Measurements from ENCODE around the gene SCN3A. TPM values are rescaled to one million over a fixed set of nuclear protein-coding genes. Genes with fewer than 3 reads are reported as not detected.

Gene SCN3A
- total and polyA plus RNA-seq, 10 of the 15 experiments (the other 5 are each of a cell fraction or from before 2014, with no cell fraction given) = 0.04 to 0.34 (median 0.06) TPM; not detected in 3

DNA sequence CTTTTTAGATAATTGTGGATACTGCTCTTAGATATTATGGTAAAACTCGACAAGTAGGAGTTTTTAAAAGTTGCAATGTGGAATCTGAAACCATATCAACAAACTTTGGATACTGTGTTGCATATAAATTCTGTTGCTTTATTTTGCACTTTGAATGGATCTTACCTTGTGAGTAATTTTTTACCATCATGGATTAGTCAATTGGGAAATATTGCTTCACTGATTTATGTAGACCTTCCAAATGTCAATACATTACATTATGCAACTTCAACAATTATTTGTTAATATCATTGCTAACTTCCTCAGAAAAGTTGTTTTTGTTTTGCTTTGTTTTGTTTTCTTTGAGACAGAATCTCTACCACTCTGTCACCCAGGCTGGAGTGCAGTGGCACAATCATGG lies 146.5 kb downstream of the SCN3A start:
- WGBS (ENCODE audit: insufficient coverage, insufficient replicate concordance, low lambda C conversion rate, missing lambda C conversion rate) = 4% methylated on average over 1 of the region's 1 CpG
- BruUV-seq (replicated peaks) = no TSS peak
- in situ Hi-C loops (cut with MboI) (no loop called here), intact Hi-C loops (cut with micrococcal nuclease; ENCODE audit: unreplicated experiment) (no loop called here)
- ChIA-PET SMC1A (ENCODE audit: uncharacterized antibody, unreplicated experiment) (no interaction called here), CTCF (no interaction called here), RAD21 (ENCODE audit: unreplicated experiment) (no interaction called here), POLR2A (no interaction called here)
- Histone ChIP-seq H3K27me3 (replicated peaks in 1 of 2; ENCODE audit: control insufficient read depth in 2 of 2, insufficient read depth in 2 of 2, low read length in 1 of 2) (no peaks in the 10 kb centered on the region), H3K9ac (ENCODE audit: control insufficient read depth, insufficient read depth, low read length) (no peak overlapping the region), H3K27ac (ENCODE audit: control insufficient read depth, insufficient read depth) (no peak overlapping the region), H2AFZ (ENCODE audit: control insufficient read depth, low read depth, low read length) (no peak overlapping the region), H3K4me1 (ENCODE audit: control insufficient read depth, insufficient read depth, low read length) (no peaks in the 10 kb centered on the region), H3K4me3 (no peak overlapping the region), H4K20me1 (ENCODE audit: control insufficient read depth, insufficient read depth) (no peaks in the 10 kb centered on the region), H3K36me3 (ENCODE audit: control insufficient read depth in 2 of 2, insufficient read depth in 2 of 2, low read length in 1 of 2) (no peaks in the 10 kb centered on the region), H3K9me3 (replicated peaks; ENCODE audit: control insufficient read depth, insufficient read depth, low read length) (no peaks in the 10 kb centered on the region), H3K4me2 (ENCODE audit: control insufficient read depth, insufficient read depth) (no peak overlapping the region), H3K79me2 (ENCODE audit: control insufficient read depth, insufficient read depth, low read length) (no peaks in the 10 kb centered on the region)
- ATAC-seq = no peak
- no peak for DNase-seq (ENCODE audit: low read depth, low spot score)
- FAIRE-seq = no peak
- TF ChIP-seq, protein P1, sequence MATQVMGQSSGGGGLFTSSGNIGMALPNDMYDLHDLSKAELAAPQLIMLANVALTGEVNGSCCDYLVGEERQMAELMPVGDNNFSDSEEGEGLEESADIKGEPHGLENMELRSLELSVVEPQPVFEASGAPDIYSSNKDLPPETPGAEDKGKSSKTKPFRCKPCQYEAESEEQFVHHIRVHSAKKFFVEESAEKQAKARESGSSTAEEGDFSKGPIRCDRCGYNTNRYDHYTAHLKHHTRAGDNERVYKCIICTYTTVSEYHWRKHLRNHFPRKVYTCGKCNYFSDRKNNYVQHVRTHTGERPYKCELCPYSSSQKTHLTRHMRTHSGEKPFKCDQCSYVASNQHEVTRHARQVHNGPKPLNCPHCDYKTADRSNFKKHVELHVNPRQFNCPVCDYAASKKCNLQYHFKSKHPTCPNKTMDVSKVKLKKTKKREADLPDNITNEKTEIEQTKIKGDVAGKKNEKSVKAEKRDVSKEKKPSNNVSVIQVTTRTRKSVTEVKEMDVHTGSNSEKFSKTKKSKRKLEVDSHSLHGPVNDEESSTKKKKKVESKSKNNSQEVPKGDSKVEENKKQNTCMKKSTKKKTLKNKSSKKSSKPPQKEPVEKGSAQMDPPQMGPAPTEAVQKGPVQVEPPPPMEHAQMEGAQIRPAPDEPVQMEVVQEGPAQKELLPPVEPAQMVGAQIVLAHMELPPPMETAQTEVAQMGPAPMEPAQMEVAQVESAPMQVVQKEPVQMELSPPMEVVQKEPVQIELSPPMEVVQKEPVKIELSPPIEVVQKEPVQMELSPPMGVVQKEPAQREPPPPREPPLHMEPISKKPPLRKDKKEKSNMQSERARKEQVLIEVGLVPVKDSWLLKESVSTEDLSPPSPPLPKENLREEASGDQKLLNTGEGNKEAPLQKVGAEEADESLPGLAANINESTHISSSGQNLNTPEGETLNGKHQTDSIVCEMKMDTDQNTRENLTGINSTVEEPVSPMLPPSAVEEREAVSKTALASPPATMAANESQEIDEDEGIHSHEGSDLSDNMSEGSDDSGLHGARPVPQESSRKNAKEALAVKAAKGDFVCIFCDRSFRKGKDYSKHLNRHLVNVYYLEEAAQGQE (IDR thresholded peaks at IDR 0.05; ENCODE audit: low read depth, low read length) = no peak
- TF ChIP-seq ZNF217 (IDR thresholded peaks at IDR 0.05) = no peak
- TF ChIP-seq SPI1 (IDR thresholded peaks at IDR 0.05; ENCODE audit: borderline replicate concordance, insufficient read depth, low read depth, low read length) = no peak
- no peak for TF ChIP-seq SUZ12 (IDR thresholded peaks at IDR 0.05; ENCODE audit: unreplicated experiment)
- TF ChIP-seq, protein P2, sequence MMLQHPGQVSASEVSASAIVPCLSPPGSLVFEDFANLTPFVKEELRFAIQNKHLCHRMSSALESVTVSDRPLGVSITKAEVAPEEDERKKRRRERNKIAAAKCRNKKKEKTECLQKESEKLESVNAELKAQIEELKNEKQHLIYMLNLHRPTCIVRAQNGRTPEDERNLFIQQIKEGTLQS (IDR thresholded peaks at IDR 0.05; ENCODE audit: borderline replicate concordance, extremely low read depth, low read depth, low read length) = no peak
- TF ChIP-seq NRF1 (conservative IDR thresholded peaks at IDR 0.05; ENCODE audit: low read depth, low read length) = no peak
- TF ChIP-seq, protein P3, sequence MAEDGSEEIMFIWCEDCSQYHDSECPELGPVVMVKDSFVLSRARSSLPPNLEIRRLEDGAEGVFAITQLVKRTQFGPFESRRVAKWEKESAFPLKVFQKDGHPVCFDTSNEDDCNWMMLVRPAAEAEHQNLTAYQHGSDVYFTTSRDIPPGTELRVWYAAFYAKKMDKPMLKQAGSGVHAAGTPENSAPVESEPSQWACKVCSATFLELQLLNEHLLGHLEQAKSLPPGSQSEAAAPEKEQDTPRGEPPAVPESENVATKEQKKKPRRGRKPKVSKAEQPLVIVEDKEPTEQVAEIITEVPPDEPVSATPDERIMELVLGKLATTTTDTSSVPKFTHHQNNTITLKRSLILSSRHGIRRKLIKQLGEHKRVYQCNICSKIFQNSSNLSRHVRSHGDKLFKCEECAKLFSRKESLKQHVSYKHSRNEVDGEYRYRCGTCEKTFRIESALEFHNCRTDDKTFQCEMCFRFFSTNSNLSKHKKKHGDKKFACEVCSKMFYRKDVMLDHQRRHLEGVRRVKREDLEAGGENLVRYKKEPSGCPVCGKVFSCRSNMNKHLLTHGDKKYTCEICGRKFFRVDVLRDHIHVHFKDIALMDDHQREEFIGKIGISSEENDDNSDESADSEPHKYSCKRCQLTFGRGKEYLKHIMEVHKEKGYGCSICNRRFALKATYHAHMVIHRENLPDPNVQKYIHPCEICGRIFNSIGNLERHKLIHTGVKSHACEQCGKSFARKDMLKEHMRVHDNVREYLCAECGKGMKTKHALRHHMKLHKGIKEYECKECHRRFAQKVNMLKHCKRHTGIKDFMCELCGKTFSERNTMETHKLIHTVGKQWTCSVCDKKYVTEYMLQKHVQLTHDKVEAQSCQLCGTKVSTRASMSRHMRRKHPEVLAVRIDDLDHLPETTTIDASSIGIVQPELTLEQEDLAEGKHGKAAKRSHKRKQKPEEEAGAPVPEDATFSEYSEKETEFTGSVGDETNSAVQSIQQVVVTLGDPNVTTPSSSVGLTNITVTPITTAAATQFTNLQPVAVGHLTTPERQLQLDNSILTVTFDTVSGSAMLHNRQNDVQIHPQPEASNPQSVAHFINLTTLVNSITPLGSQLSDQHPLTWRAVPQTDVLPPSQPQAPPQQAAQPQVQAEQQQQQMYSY (CRISPR knock-in tag; IDR thresholded peaks at IDR 0.05) = no peak
- TF ChIP-seq CBX5 (IDR thresholded peaks at IDR 0.05; ENCODE audit: low read depth) = no peak
